Activated CD8-positive, alpha-beta T cell treated with anti-CD3 and anti-CD28 coated beads for 36 hours (primary cell): ENCODE measurements around the gene DDX23. TPM values are rescaled to one million over a fixed set of nuclear protein-coding genes. Genes with fewer than 3 reads are reported as not detected.

Source experiments
- ATAC-seq: fragments of 200-7000 bp; cut with Tn5 transposase; one replicate; pipeline ENCODE4 v1.10.0; 2021; ENCODE audit warnings: mild to moderate bottlenecking, moderate library complexity
- CTCF ChIA-PET: fragments of 350-600 bp; sonication (Branson Sonifier 250); formaldehyde crosslinking; loops from one replicate; lab custom pipeline; 2021; ENCODE audit warnings: antibody characterized with exemption; lab: Charles Lee
- POLR2A ChIA-PET: fragments of 350-600 bp; sonication (Branson Sonifier 250); formaldehyde crosslinking; loops from one replicate; lab custom pipeline; 2021; ENCODE audit warnings: antibody characterized with exemption; lab: Charles Lee
- DNase-seq: peaks from one replicate; pipeline ENCODE4 v3.0.0-alpha.2; 2020
- H3K27ac Mint-ChIP-seq: one replicate; pipeline ENCODE4 v1.8.0; 2021; ENCODE audit warnings: mild to moderate bottlenecking, mixed read lengths
- H3K27me3 Mint-ChIP-seq: one replicate; pipeline ENCODE4 v1.8.0; 2021; ENCODE audit warnings: mixed read lengths
- H3K36me3 Mint-ChIP-seq: one replicate; pipeline ENCODE4 v1.8.0; 2021; ENCODE audit warnings: low read depth, mixed read lengths
- H3K4me1 Mint-ChIP-seq: one replicate; pipeline ENCODE4 v1.8.0; 2021; ENCODE audit warnings: low read depth, mixed read lengths
- H3K4me3 Mint-ChIP-seq: one replicate; pipeline ENCODE4 v1.8.0; 2021; ENCODE audit warnings: mild to moderate bottlenecking, moderate library complexity, mixed read lengths
- H3K9me3 Mint-ChIP-seq: one replicate; pipeline ENCODE4 v1.8.0; 2021; ENCODE audit warnings: mixed read lengths
- CTCF ChIP-seq: fragments of 200-600 bp; IDR thresholded peaks from one replicate; pipeline ENCODE4 v1.8.0; 2022; ENCODE audit warnings: antibody characterized with exemption, mild to moderate bottlenecking
- intact Hi-C: fragments of 100-400 bp; cut with micrococcal nuclease; formaldehyde crosslinking; loops from one replicate; pipeline ENCODE4 v1.10.0; 2022
- total RNA-seq, 2 experiments: library from RNA; stranded (reverse); gene quantifications; one replicate each; pipeline ENCODE4 v1.2.3, GENCODE V29; 2021

The DDX23 gene
- total RNA-seq, 2 experiments from 2014 or later = 84.5 to 95.6 TPM

- no peaks in the 10 kb centered on the region for H3K27me3 Mint-ChIP-seq
- H3K36me3 Mint-ChIP-seq = peaks cover 15% of the 10 kb centered on the region
- DNase-seq (no peak), ATAC-seq (no peak)
- ChIA-PET POLR2A (interaction anchor here (1.0 to 1.9 kb wide), 4 partner anchors 11 to 23 kb away, joined by 3 to 9 read pairs (median 3); no protein-coding TSS in a partner anchor), CTCF (interaction anchor here (0.6 to 5.3 kb wide), 4 partner anchors 8 to 63 kb away, joined by 3 to 29 read pairs (median 4); partner anchors contain the start of gene CACNB3)
- H3K9me3 Mint-ChIP-seq = no peaks in the 10 kb centered on the region
- intact Hi-C loops = no loop called here
- TF ChIP-seq CTCF = no peak
- no peaks in the 10 kb centered on the region for H3K4me1 Mint-ChIP-seq
- no peak overlapping the region for H3K27ac Mint-ChIP-seq
- no peak overlapping the region for H3K4me3 Mint-ChIP-seq
Measured at GRCh38 chr12:48827026-48827425, 24.9 kb downstream of the DDX23 start.

- intact Hi-C loops = no loop called here
- no peak for TF ChIP-seq CTCF
- no peaks in the 10 kb centered on the region for H3K27me3 Mint-ChIP-seq
- no peaks in the 10 kb centered on the region for H3K4me1 Mint-ChIP-seq
- no peak overlapping the region for H3K27ac Mint-ChIP-seq
- ATAC-seq (no peak), DNase-seq (no peak)
- H3K4me3 Mint-ChIP-seq = no peak overlapping the region
- ChIA-PET CTCF (interaction anchor here (1.4 to 5.3 kb wide), 2 partner anchors 12 to 64 kb away, joined by 3 to 29 read pairs; no protein-coding TSS in a partner anchor), POLR2A (interaction anchor here (1.1 to 1.9 kb wide), 3 partner anchors 10 to 24 kb away, joined by 3 to 9 read pairs (median 3); no protein-coding TSS in a partner anchor)
- H3K9me3 Mint-ChIP-seq = no peaks in the 10 kb centered on the region
- H3K36me3 Mint-ChIP-seq = peaks cover 12% of the 10 kb centered on the region
Measured at GRCh38 chr12:48826209-48826855, 25.6 kb downstream of the DDX23 start.

GRCh38 chr12:48824905-48825304, 27.1 kb downstream of the DDX23 start:
- CTCF ChIA-PET = interaction anchor here (2.3 to 5.3 kb wide), 2 partner anchors 10 kb away, joined by 11 to 29 read pairs; no protein-coding TSS in a partner anchor
- no peak overlapping the region for H3K27ac Mint-ChIP-seq
- no peaks in the 10 kb centered on the region for H3K27me3 Mint-ChIP-seq
- peaks cover 5% of the 10 kb centered on the region for H3K36me3 Mint-ChIP-seq
- no peaks in the 10 kb centered on the region for H3K9me3 Mint-ChIP-seq
- no peaks in the 10 kb centered on the region for H3K4me1 Mint-ChIP-seq
- no peak overlapping the region for H3K4me3 Mint-ChIP-seq
- ATAC-seq (no peak), DNase-seq (no peak)
- no peak for TF ChIP-seq CTCF
- POLR2A ChIA-PET = interaction anchor here (1.0 kb wide), 1 partner anchor 10 kb away, joined by 3 read pairs; no protein-coding TSS in a partner anchor
- intact Hi-C loops = no loop called here

GRCh38 chr12:48824112-48824511, 27.9 kb downstream of the DDX23 start:
- Mint-ChIP-seq H3K4me1 (peaks cover 1% of the 10 kb centered on the region), H3K27me3 (no peaks in the 10 kb centered on the region), H3K27ac (no peak overlapping the region), H3K4me3 (no peak overlapping the region), H3K36me3 (peaks cover 5% of the 10 kb centered on the region), H3K9me3 (no peaks in the 10 kb centered on the region)
- ChIA-PET POLR2A (interaction anchor here (1.2 kb wide), 1 partner anchor 29 kb away, joined by 3 read pairs; no protein-coding TSS in a partner anchor), CTCF (interaction anchor here (0.8 to 2.3 kb wide), 3 partner anchors 9 to 165 kb away, joined by 3 to 11 read pairs (median 3); no protein-coding TSS in a partner anchor)
- peak; percentile 39 for DNase-seq
- no peak for TF ChIP-seq CTCF
- ATAC-seq = peak; percentile 66
- intact Hi-C loops = no loop called here

- Mint-ChIP-seq H3K36me3 (no peaks in the 10 kb centered on the region), H3K27ac (no peak overlapping the region), H3K4me1 (peaks cover 5% of the 10 kb centered on the region), H3K9me3 (no peaks in the 10 kb centered on the region), H3K27me3 (no peaks in the 10 kb centered on the region), H3K4me3 (no peak overlapping the region)
- no peak for TF ChIP-seq CTCF
- CTCF ChIA-PET = interaction anchor here (0.8 to 2.3 kb wide), 3 partner anchors 9 to 165 kb away, joined by 3 to 11 read pairs (median 3); no protein-coding TSS in a partner anchor
- intact Hi-C loops = no loop called here
- ATAC-seq = no peak
- POLR2A ChIA-PET = interaction anchor here (1.2 kb wide), 1 partner anchor 29 kb away, joined by 3 read pairs; no protein-coding TSS in a partner anchor
- no peak for DNase-seq
Measured at GRCh38 chr12:48823281-48823680, 28.7 kb downstream of the DDX23 start.
